ENCODE results near the gene LRFN4. TPM values are rescaled to one million over a fixed set of nuclear protein-coding genes. Genes with fewer than 3 reads are reported as not detected.

The LRFN4 gene
- total RNA-seq, 1 experiment from 2014 or later: 70.3 TPM

- TF ChIP-seq USF2 (CRISPR knock-in tag; IDR thresholded peaks at IDR 0.05): peak; percentile 71
- no peak for TF ChIP-seq AFF4 (CRISPR knock-in tag; IDR thresholded peaks at IDR 0.05; ENCODE audit: borderline replicate concordance)
Measured at GRCh38 chr11:66868726-66869566, 12.1 kb downstream of the LRFN4 start (continued).

GRCh38 chr11:66869567-66869870, 12.7 kb downstream of the LRFN4 start:
- H3K9me3 Mint-ChIP-seq: no peaks in the 10 kb centered on the region
- H3K4me1 Mint-ChIP-seq: peaks cover 10% of the 10 kb centered on the region
- H3K4me3 Mint-ChIP-seq: no peak overlapping the region
- no peaks in the 10 kb centered on the region for H3K27me3 Mint-ChIP-seq (ENCODE audit: low read depth)
- no peak for ATAC-seq
- H3K27ac Mint-ChIP-seq: peak overlapping the region; percentile 83
- ChIA-PET POLR2A (no interaction called here), CTCF (interaction anchor here (2.3 kb wide), 1 partner anchor 12 kb away, joined by 16 read pairs; no protein-coding TSS in a partner anchor)
- TF ChIP-seq CBFB (CRISPR knock-in tag; IDR thresholded peaks at IDR 0.05; ENCODE audit: low read depth): no peak
- H3K36me3 Mint-ChIP-seq: no peaks in the 10 kb centered on the region
- DNase-seq (ENCODE audit: low spot score): no peak

GRCh38 chr11:66870131-66870530, 13.3 kb downstream of the LRFN4 start:
- CTCF ChIA-PET: interaction anchor here (2.3 kb wide), 1 partner anchor 12 kb away, joined by 16 read pairs; no protein-coding TSS in a partner anchor
- POLR2A ChIA-PET: no interaction called here
- TF ChIP-seq MXD4 (CRISPR knock-in tag; IDR thresholded peaks at IDR 0.05; ENCODE audit: borderline replicate concordance) (no peak), ZNF416 (CRISPR knock-in tag; IDR thresholded peaks at IDR 0.05) (no peak), ATF6 (CRISPR knock-in tag; IDR thresholded peaks at IDR 0.05) (no peak), ATF3 (CRISPR knock-in tag; conservative IDR thresholded peaks at IDR 0.05) (no peak), NR2C2 (CRISPR knock-in tag; IDR thresholded peaks at IDR 0.05) (no peak), NR1H2 (CRISPR knock-in tag; IDR thresholded peaks at IDR 0.05) (no peak), HMGXB4 (CRISPR knock-in tag; IDR thresholded peaks at IDR 0.05) (no peak), PREB (CRISPR knock-in tag; IDR thresholded peaks at IDR 0.05; ENCODE audit: borderline replicate concordance) (no peak), ZNF121 (CRISPR knock-in tag; IDR thresholded peaks at IDR 0.05) (no peak), GABPB1 (CRISPR knock-in tag; IDR thresholded peaks at IDR 0.05) (no peak), NR3C1 (CRISPR knock-in tag; conservative IDR thresholded peaks at IDR 0.05; ENCODE audit: low read depth) (no peak), PRRX2 (CRISPR knock-in tag; IDR thresholded peaks at IDR 0.05) (no peak)
- TF ChIP-seq, protein P1, sequence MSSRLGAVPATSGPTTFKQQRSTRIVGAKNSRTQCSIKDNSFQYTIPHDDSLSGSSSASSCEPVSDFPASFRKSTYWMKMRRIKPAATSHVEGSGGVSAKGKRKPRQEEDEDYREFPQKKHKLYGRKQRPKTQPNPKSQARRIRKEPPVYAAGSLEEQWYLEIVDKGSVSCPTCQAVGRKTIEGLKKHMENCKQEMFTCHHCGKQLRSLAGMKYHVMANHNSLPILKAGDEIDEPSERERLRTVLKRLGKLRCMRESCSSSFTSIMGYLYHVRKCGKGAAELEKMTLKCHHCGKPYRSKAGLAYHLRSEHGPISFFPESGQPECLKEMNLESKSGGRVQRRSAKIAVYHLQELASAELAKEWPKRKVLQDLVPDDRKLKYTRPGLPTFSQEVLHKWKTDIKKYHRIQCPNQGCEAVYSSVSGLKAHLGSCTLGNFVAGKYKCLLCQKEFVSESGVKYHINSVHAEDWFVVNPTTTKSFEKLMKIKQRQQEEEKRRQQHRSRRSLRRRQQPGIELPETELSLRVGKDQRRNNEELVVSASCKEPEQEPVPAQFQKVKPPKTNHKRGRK (CRISPR knock-in tag; IDR thresholded peaks at IDR 0.05; ENCODE audit: borderline replicate concordance): no peak
- Mint-ChIP-seq H3K4me3 (no peak overlapping the region), H3K27me3 (ENCODE audit: low read depth) (no peaks in the 10 kb centered on the region), H3K4me1 (peaks cover 10% of the 10 kb centered on the region), H3K36me3 (no peaks in the 10 kb centered on the region), H3K27ac (no peak overlapping the region), H3K9me3 (no peaks in the 10 kb centered on the region)
- ATAC-seq: no peak
- DNase-seq (ENCODE audit: low spot score): no peak

Data from WTC11 (cell line).